ENCODE data around the gene AGAP3.

- TF ChIP-seq, protein P1, sequence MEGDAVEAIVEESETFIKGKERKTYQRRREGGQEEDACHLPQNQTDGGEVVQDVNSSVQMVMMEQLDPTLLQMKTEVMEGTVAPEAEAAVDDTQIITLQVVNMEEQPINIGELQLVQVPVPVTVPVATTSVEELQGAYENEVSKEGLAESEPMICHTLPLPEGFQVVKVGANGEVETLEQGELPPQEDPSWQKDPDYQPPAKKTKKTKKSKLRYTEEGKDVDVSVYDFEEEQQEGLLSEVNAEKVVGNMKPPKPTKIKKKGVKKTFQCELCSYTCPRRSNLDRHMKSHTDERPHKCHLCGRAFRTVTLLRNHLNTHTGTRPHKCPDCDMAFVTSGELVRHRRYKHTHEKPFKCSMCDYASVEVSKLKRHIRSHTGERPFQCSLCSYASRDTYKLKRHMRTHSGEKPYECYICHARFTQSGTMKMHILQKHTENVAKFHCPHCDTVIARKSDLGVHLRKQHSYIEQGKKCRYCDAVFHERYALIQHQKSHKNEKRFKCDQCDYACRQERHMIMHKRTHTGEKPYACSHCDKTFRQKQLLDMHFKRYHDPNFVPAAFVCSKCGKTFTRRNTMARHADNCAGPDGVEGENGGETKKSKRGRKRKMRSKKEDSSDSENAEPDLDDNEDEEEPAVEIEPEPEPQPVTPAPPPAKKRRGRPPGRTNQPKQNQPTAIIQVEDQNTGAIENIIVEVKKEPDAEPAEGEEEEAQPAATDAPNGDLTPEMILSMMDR (conservative IDR thresholded peaks at IDR 0.05): no peak
- TF ChIP-seq ZFX (IDR thresholded peaks at IDR 0.05): no peak
Observed at GRCh38 chr7:151152643-151153513, 66.6 kb downstream of the AGAP3 start.

Measured in C4-2B (cell line).